GM13977 (cell line): ENCODE results near the gene MYO9A.

Experiments used
- DNase-seq: peaks from one replicate; pipeline ENCODE4 v3.0.0; 2012; ENCODE audit warnings: low spot score
- in situ Hi-C: fragments of 300-500 bp; cut with MboI; formaldehyde crosslinking; loops from one replicate; pipeline ENCODE4 v1.12.0; 2022; ENCODE audit warnings: low sequenced_read_pairs, low pct_unique_long_range_greater_than_20kb, mixed read lengths, inconsistent platforms; ENCODE audit not compliant: unreplicated experiment
- TF ChIP-seq, protein P1 (sequence below): IDR thresholded peaks from 2 replicates; pipeline ENCODE4 v1.5.1; 2012; ENCODE audit warnings: mild to moderate bottlenecking, control low read depth; ENCODE audit not compliant: insufficient read depth; ENCODE audit errors: extremely low read depth, missing control alignments

The MYO9A gene

GRCh38 chr15:72127724-72128322 lies 9.9 kb upstream of the MYO9A start:
- in situ Hi-C loops, result no loop called here
- no peak for DNase-seq
- TF ChIP-seq, protein P1, sequence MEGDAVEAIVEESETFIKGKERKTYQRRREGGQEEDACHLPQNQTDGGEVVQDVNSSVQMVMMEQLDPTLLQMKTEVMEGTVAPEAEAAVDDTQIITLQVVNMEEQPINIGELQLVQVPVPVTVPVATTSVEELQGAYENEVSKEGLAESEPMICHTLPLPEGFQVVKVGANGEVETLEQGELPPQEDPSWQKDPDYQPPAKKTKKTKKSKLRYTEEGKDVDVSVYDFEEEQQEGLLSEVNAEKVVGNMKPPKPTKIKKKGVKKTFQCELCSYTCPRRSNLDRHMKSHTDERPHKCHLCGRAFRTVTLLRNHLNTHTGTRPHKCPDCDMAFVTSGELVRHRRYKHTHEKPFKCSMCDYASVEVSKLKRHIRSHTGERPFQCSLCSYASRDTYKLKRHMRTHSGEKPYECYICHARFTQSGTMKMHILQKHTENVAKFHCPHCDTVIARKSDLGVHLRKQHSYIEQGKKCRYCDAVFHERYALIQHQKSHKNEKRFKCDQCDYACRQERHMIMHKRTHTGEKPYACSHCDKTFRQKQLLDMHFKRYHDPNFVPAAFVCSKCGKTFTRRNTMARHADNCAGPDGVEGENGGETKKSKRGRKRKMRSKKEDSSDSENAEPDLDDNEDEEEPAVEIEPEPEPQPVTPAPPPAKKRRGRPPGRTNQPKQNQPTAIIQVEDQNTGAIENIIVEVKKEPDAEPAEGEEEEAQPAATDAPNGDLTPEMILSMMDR, result no peak

DNA sequence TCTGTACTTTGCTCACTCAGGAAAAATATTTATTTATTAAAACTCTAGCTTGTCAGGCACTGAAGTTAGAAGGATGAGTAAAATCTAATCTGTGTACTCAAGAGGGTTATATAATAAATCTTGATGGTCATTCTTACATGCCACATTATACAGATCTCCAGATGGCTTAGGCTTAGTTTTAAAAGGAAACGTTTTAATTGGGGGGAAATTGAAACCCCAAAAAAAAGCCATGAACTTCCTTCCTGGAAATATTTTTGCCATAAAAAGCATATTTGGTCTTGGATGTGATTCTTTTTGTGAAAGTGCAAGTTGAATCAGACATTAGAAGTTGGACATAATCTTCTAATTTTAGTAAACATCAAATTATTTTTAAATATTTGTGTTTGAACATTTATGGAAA lies 6.3 kb upstream of the MYO9A start:
- TF ChIP-seq, protein P1, result no peak
- DNase-seq, result no peak
- in situ Hi-C loops, result no loop called here

DNA sequence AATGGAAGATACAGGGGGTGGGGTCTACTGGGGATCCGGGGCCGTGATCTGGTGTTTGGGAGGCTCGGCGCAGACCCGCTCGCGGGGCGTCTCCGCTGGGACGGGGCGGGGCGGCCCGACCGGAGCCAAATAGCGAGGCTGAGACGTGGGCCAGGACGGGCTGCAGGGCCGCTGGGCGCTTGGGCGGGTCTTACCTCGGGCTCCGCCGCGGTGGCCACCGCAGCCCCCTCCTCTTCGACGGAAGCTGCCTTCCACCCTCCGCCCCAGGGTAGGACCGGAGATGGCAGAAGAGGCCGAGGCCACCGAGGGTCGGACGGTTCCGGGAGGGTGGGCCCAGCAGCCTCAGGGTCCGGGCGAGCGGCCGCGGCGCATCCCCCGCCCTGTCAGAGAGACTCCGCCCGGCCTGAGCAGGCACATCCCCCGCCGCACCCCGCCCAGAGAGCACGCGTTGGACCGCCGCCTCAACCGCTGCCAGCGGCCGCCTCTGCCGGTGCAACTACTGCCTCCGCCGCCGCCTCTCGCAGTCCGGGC lies 399 bp downstream of the MYO9A start:
- TF ChIP-seq, protein P1, result no peak
- in situ Hi-C loops, result no loop called here
- peak; percentile 82 for DNase-seq

- TF ChIP-seq, protein P1, result no peak
- in situ Hi-C loops, result no loop called here
- DNase-seq, result peak; percentile 33
These were observed 1.0 kb downstream of the MYO9A start for GRCh38 chr15:72116731-72117485.

DNA sequence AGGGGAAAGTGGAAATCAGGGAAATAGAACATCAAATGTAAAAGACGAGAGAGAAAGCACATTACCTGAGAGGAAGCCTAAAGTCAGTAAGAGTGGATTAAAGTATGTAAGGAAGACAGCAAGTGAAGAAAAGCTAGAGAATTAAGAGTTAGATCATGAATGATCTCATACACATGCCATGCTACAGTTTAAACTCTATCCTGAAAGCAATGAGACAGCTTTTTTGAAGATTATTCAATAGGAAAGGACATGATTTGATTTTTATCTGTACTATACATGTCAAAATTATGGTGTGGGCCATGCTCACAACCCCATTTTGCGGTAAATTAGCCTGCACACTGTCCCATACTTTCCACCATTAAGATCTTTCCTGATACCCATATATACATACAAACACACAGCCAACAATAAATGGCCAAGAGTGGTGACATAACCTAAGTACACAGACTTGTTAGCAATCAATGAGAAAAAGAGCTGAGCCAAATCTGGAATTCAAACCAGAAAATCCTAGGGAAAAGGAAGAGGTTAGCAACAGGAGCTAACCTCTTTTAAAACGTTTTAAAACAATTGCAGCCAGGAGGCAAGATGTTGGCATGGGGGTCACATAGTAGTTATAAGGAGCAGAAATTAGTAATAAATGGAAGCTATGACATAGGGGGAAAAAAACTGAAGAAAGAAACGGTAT lies 4.5 kb downstream of the MYO9A start:
- in situ Hi-C loops, result no loop called here
- DNase-seq, result no peak
- TF ChIP-seq, protein P1, result no peak

DNA sequence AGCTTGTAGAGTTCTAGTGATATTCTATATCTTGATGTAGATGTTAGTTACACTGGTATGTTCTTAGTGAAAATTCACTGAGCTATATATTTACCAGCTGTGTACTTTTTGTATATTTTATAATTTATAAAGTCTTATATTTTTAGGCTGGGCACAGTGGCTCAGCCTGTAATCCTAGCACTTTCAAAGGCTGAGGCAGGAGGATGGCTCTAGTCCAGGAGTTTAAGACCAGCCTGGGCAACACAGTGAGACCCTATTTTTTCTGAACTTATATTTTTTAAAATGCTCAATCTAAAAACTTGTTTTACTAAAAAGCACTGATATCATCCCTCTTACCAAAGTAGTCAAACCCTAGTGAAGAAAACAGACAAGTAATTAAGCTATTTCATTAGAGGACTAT lies 5.1 kb downstream of the MYO9A start:
- in situ Hi-C loops, result no loop called here
- DNase-seq, result no peak
- TF ChIP-seq, protein P1, result no peak
